ENCODE measurements around the gene FAM240A. TPM values are rescaled to one million over a fixed set of nuclear protein-coding genes. Genes with fewer than 3 reads are reported as not detected.

FAM240A gene
- total RNA-seq, 1 donor from 2014 or later, result not detected

GRCh38 chr3:46667061-46667621 is 54.8 kb downstream of the FAM240A start:
- no peak overlapping the region for H2AFZ ChIP-seq (replicated peaks)
- Mint-ChIP-seq H3K4me3 (no peak overlapping the region), H3K9me3 (no peaks in the 10 kb centered on the region)

GRCh38 chr3:46667657-46668056 is 55.3 kb downstream of the FAM240A start:
- Histone ChIP-seq H3K27me3 (no peaks in the 10 kb centered on the region), H3K4me2 (no peak overlapping the region), H4K20me1 (ENCODE audit: low read depth) (no peaks in the 10 kb centered on the region), H3K27ac (no peak overlapping the region), H3K36me3 (no peaks in the 10 kb centered on the region), H2AFZ (replicated peaks) (no peak overlapping the region), H3K4me1 (peaks cover 12% of the 10 kb centered on the region), H3K4me3 (no peak overlapping the region), H3K79me2 (ENCODE audit: low read depth) (no peaks in the 10 kb centered on the region), H3F3A (ENCODE audit: low read depth) (no peaks in the 10 kb centered on the region), H3K9me3 (ENCODE audit: low read depth) (no peaks in the 10 kb centered on the region), H3K9ac (no peak overlapping the region)
- no peaks in the 10 kb centered on the region for H3K9me3 Mint-ChIP-seq
- no peak overlapping the region for H3K4me3 Mint-ChIP-seq
- no peak for DNase-seq (ENCODE audit: low spot score)
- TF ChIP-seq EZH2phosphoT487 (IDR thresholded peaks at IDR 0.05) (no peak), CTCF (IDR thresholded peaks at IDR 0.05) (no peak), EZH2 (IDR thresholded peaks at IDR 0.05) (no peak)
- H3K27ac Mint-ChIP-seq, result peak overlapping the region; percentile 31
- peaks cover 10% of the 10 kb centered on the region for H3K27me3 Mint-ChIP-seq (ENCODE audit: insufficient read depth, low read depth)
- no peaks in the 10 kb centered on the region for H3K36me3 Mint-ChIP-seq
- H3K4me1 Mint-ChIP-seq, result peaks cover 12% of the 10 kb centered on the region

More at GRCh38 chr3:46667061-46667621, 54.8 kb downstream of the FAM240A start:
- Histone ChIP-seq H4K20me1 (ENCODE audit: low read depth) (no peaks in the 10 kb centered on the region), H3K4me3 (no peak overlapping the region), H3K9ac (no peak overlapping the region), H3K27ac (no peak overlapping the region), H3F3A (ENCODE audit: low read depth) (no peaks in the 10 kb centered on the region), H3K9me3 (ENCODE audit: low read depth) (no peaks in the 10 kb centered on the region), H3K36me3 (no peaks in the 10 kb centered on the region), H3K4me1 (peaks cover 17% of the 10 kb centered on the region), H3K79me2 (ENCODE audit: low read depth) (no peaks in the 10 kb centered on the region), H3K4me2 (no peak overlapping the region), H3K27me3 (no peaks in the 10 kb centered on the region)
- Mint-ChIP-seq H3K36me3 (no peaks in the 10 kb centered on the region), H3K27me3 (ENCODE audit: insufficient read depth, low read depth) (peaks cover 11% of the 10 kb centered on the region), H3K4me1 (peaks cover 17% of the 10 kb centered on the region), H3K27ac (no peak overlapping the region)
- DNase-seq (ENCODE audit: low spot score), result no peak
- TF ChIP-seq CTCF (IDR thresholded peaks at IDR 0.05) (no peak), EZH2phosphoT487 (IDR thresholded peaks at IDR 0.05) (no peak), EZH2 (IDR thresholded peaks at IDR 0.05) (no peak)

GRCh38 chr3:46668116-46668515 is 55.8 kb downstream of the FAM240A start:
- Mint-ChIP-seq H3K27ac (peak overlapping the region; percentile 31), H3K36me3 (no peaks in the 10 kb centered on the region), H3K9me3 (no peaks in the 10 kb centered on the region), H3K4me3 (no peak overlapping the region), H3K27me3 (ENCODE audit: insufficient read depth, low read depth) (peaks cover 9% of the 10 kb centered on the region), H3K4me1 (peaks cover 7% of the 10 kb centered on the region)
- no peaks in the 10 kb centered on the region for H3K79me2 ChIP-seq (ENCODE audit: low read depth)
- H3K27ac ChIP-seq, result no peak overlapping the region
- TF ChIP-seq CTCF (IDR thresholded peaks at IDR 0.05) (no peak), EZH2 (IDR thresholded peaks at IDR 0.05) (no peak), EZH2phosphoT487 (IDR thresholded peaks at IDR 0.05) (no peak)
- peaks cover 7% of the 10 kb centered on the region for H3K4me1 ChIP-seq
- H3K9me3 ChIP-seq (ENCODE audit: low read depth), result no peaks in the 10 kb centered on the region
- H3K4me2 ChIP-seq, result no peak overlapping the region
- no peaks in the 10 kb centered on the region for H4K20me1 ChIP-seq (ENCODE audit: low read depth)
- H3K4me3 ChIP-seq, result no peak overlapping the region
- H3K9ac ChIP-seq, result no peak overlapping the region
- no peak for DNase-seq (ENCODE audit: low spot score)
- no peaks in the 10 kb centered on the region for H3K27me3 ChIP-seq
- H3K36me3 ChIP-seq, result no peaks in the 10 kb centered on the region
- no peaks in the 10 kb centered on the region for H3F3A ChIP-seq (ENCODE audit: low read depth)
- H2AFZ ChIP-seq (replicated peaks), result no peak overlapping the region
